Nephron progenitor cell (in vitro differentiated cells): ENCODE data around the gene CAMP.

Source experiments
- DNase-seq: peaks from one replicate; pipeline ENCODE4 v3.0.0; 2021
- H3K27ac Mint-ChIP-seq: 2 replicates; pipeline ENCODE4 v1.8.0; 2021; ENCODE audit warnings: mild to moderate bottlenecking, moderate library complexity, mixed read lengths
- H3K27me3 Mint-ChIP-seq: 2 replicates; pipeline ENCODE4 v1.8.0; 2021; ENCODE audit warnings: mild to moderate bottlenecking, low read depth, mixed read lengths; ENCODE audit not compliant: poor library complexity
- H3K36me3 Mint-ChIP-seq: 2 replicates; pipeline ENCODE4 v1.8.0; 2021; ENCODE audit warnings: low read depth, mixed read lengths
- H3K4me1 Mint-ChIP-seq: 2 replicates; pipeline ENCODE4 v1.8.0; 2021; ENCODE audit warnings: mixed read lengths
- H3K4me3 Mint-ChIP-seq: 2 replicates; pipeline ENCODE4 v1.8.0; 2021; ENCODE audit warnings: mild to moderate bottlenecking, moderate library complexity, mixed read lengths
- H3K9me3 Mint-ChIP-seq: 2 replicates; pipeline ENCODE4 v1.8.0; 2021; ENCODE audit warnings: mild to moderate bottlenecking, moderate library complexity, mixed read lengths
- TF ChIP-seq, protein P1 (sequence below): fragments of 200-600 bp; sonication (generic); IDR thresholded peaks from 2 replicates; pipeline ENCODE4 v1.5.0; 2021; ENCODE audit warnings: antibody characterized with exemption

The CAMP gene

DNA sequence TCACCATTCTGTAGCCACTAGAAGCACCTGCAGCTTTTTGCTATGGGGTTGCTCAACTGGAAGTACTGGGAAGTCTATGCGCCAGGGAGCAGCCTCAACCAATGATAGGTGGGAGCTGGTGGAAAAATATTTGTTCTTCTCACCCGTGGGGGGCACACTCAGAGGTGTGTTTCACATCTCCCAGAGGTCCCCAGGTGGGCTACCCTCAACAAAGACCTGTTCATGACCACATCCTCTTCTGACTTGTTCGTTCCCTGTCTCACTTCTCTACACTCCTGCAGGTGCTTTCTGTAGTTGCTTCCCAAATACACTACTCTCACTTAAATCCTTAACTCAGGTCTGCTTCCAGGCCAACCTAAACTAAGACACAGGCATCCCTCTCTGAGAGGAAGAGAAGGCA, 3.6 kb downstream of the CAMP start:
- Mint-ChIP-seq H3K27me3 (peaks cover 12% of the 10 kb centered on the region), H3K4me1 (peaks cover 4% of the 10 kb centered on the region), H3K4me3 (no peak overlapping the region), H3K36me3 (no peaks in the 10 kb centered on the region), H3K27ac (no peak overlapping the region), H3K9me3 (no peaks in the 10 kb centered on the region)
- TF ChIP-seq, protein P1, sequence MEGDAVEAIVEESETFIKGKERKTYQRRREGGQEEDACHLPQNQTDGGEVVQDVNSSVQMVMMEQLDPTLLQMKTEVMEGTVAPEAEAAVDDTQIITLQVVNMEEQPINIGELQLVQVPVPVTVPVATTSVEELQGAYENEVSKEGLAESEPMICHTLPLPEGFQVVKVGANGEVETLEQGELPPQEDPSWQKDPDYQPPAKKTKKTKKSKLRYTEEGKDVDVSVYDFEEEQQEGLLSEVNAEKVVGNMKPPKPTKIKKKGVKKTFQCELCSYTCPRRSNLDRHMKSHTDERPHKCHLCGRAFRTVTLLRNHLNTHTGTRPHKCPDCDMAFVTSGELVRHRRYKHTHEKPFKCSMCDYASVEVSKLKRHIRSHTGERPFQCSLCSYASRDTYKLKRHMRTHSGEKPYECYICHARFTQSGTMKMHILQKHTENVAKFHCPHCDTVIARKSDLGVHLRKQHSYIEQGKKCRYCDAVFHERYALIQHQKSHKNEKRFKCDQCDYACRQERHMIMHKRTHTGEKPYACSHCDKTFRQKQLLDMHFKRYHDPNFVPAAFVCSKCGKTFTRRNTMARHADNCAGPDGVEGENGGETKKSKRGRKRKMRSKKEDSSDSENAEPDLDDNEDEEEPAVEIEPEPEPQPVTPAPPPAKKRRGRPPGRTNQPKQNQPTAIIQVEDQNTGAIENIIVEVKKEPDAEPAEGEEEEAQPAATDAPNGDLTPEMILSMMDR: no peak
- no peak for DNase-seq

DNA sequence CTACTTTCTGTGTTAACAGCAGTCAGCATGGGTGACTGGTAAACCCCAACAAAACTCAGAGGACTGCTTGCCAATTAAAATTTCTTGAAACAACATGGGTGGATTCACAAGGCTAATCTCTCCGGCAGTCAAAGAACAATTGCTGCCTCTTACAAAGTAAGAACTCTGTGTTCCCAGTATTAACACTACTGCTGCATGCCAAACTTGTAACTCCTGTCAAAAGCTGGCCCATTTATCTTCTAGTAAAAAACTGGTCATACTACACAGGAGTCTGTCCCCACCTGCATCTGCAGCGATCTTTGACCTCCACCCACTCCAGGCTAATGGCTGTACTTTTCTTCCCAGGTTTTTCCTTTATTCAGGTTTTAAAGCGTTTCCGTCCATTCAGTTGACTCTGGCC, 8.9 kb downstream of the CAMP start:
- TF ChIP-seq, protein P1: no peak
- Mint-ChIP-seq H3K4me3 (no peak overlapping the region), H3K36me3 (peaks cover 8% of the 10 kb centered on the region), H3K4me1 (peaks cover 23% of the 10 kb centered on the region), H3K27me3 (peaks cover 10% of the 10 kb centered on the region), H3K27ac (no peak overlapping the region), H3K9me3 (peaks cover 21% of the 10 kb centered on the region)
- DNase-seq: no peak

DNA sequence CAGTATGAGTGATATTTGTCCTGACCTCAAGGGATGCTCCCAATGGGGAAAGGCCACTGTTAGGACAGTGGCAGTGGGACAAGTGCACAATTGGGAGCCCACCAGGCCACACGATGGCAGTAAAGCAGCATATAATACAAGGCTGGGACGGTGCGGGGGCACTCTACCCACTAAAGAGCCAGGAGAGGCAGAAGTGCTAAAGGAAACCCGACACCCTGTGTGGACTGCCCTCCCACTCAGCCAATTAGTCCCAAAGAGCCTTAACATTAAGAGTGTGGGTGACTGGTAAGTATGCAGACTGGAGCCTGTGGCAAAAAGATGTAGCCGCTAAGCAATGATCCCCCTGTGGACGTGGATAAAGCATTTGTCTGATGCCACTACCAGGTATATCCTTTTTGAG, 9.4 kb downstream of the CAMP start:
- Mint-ChIP-seq H3K27ac (peak overlapping the region; percentile 39), H3K27me3 (peaks cover 10% of the 10 kb centered on the region), H3K36me3 (peaks cover 8% of the 10 kb centered on the region), H3K4me3 (no peak overlapping the region), H3K4me1 (peaks cover 25% of the 10 kb centered on the region), H3K9me3 (peaks cover 21% of the 10 kb centered on the region)
- TF ChIP-seq, protein P1: peak; percentile 38
- DNase-seq: peak; percentile 60

DNA sequence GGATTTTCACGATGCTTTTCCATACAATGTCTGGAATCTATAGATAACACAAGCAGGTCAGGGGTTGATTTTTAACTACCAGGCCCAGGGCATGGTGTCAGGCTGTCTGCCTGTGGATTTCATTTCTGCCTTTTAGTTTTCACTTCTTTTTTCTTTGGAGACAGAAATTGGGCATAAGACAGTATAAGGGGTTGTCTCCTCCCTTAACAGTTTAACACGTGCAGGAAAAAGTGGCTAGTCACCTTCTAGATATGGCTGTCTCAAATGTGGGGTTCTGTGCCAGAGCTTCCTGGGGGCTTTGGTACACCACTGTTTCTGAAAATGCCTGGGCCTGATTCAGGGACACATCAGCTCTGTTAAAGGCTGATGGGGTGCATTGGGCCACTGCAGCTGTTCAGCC, 10.2 kb downstream of the CAMP start:
- DNase-seq: no peak
- Mint-ChIP-seq H3K4me3 (no peak overlapping the region), H3K27me3 (peaks cover 8% of the 10 kb centered on the region), H3K4me1 (peaks cover 25% of the 10 kb centered on the region), H3K9me3 (peaks cover 21% of the 10 kb centered on the region), H3K36me3 (peaks cover 8% of the 10 kb centered on the region), H3K27ac (no peak overlapping the region)
- TF ChIP-seq, protein P1: no peak

DNA sequence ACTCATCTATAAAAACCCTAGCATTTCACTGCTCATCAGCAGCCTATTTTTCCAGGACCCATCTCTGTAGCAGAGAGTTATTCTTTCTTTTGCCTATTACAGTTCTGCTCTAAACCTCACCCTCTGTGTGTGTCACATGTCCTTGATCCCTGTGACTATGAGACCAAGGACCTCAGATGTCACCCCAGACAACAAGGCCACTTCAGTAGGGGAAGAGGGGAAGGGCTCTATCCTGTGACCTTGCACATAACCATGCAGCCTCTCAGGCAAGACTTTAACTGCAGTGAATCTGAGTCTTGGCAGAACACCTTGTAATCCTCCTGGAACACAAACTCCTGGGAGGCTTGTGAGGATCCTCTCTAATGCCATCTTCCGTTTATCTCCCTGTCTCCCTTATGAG, 13.2 kb downstream of the CAMP start:
- Mint-ChIP-seq H3K9me3 (peaks cover 21% of the 10 kb centered on the region), H3K36me3 (peaks cover 8% of the 10 kb centered on the region), H3K27me3 (peaks cover 3% of the 10 kb centered on the region), H3K4me1 (peaks cover 43% of the 10 kb centered on the region), H3K27ac (no peak overlapping the region), H3K4me3 (no peak overlapping the region)
- DNase-seq: no peak
- TF ChIP-seq, protein P1: no peak

DNA sequence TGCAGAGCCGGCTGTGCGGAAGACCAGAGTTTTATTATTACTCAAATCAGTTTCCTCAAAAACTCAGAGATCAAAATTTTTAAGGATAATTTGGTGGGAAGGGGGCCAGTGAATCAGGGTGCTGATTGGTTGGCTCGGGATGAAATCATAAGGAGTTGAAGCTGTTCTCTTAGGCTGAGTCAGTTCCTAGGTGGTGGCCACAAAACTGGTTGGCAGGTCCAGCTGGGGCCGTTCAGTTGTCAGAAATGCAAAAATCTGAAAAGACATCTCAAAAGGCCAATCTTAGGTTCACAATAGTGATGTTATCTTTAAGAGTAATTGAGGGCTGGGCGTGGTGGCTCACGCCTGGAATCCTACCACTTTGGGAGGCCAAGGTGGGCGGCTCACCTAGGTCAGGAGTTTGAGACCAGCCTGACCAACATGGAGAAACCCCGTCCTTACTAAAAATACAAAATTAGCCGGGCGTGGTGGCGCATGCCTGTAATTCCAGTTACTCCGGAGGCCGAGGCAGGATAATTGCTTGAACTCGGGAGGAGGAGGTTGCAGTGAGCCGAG, 15.3 kb downstream of the CAMP start:
- H3K9me3 Mint-ChIP-seq: peaks cover 10% of the 10 kb centered on the region
- H3K36me3 Mint-ChIP-seq: no peaks in the 10 kb centered on the region
- DNase-seq: no peak
- H3K27me3 Mint-ChIP-seq: peaks cover 3% of the 10 kb centered on the region
- H3K4me1 Mint-ChIP-seq: peaks cover 30% of the 10 kb centered on the region
- no peak overlapping the region for H3K4me3 Mint-ChIP-seq
- no peak overlapping the region for H3K27ac Mint-ChIP-seq
- TF ChIP-seq, protein P1: no peak
